B cell (primary cell): ENCODE measurements around the gene RNLS. TPM values are rescaled to one million over a fixed set of nuclear protein-coding genes. Genes with fewer than 3 reads are reported as not detected.
"Not testable (repeated sequence)": the region's sequence is repeated elsewhere in the genome, so short reads cannot be mapped to it uniquely, and the experiment has no call there.

Source experiments
- ATAC-seq: fragments of 200-7000 bp; cut with Tn5 transposase; one replicate; pipeline ENCODE4 v1.10.0; 2021; ENCODE audit warnings: low read depth, mild to moderate bottlenecking, moderate number of reproducible peaks, moderate library complexity
- CTCF ChIA-PET: fragments of 350-600 bp; sonication (Branson Sonifier 250); formaldehyde crosslinking; loops from one replicate; lab custom pipeline; 2021; ENCODE audit warnings: antibody characterized with exemption, inconsistent platforms; lab: Charles Lee
- POLR2A ChIA-PET: fragments of 350-600 bp; sonication (Branson Sonifier 250); formaldehyde crosslinking; loops from one replicate; lab custom pipeline; 2021; ENCODE audit warnings: antibody characterized with exemption; lab: Charles Lee
- DNase-seq: peaks from one replicate; pipeline ENCODE4 v3.0.0; 2013
- H2AFZ ChIP-seq: 2 replicates; pipeline ENCODE4 v1.6.1; 2012; ENCODE audit warnings: mild to moderate bottlenecking, low read depth, low read length; ENCODE audit not compliant: insufficient read depth, poor library complexity, severe bottlenecking
- H3K27ac ChIP-seq, 2 donors: 1 replicate in 1 of 2; 2 replicates in 1 of 2; pipeline ENCODE4 v1.5.1; 2012 to 2013; ENCODE audit warnings: low read length in 2 of 2, mild to moderate bottlenecking in 2 of 2, moderate library complexity in 1 of 2
- H3K27me3 ChIP-seq, 4 experiments: fragments of 200-600 bp in 1 of 4; sonication (generic) in 1 of 4; replicated peaks in 1 of 4; 1 replicate in 2 of 4; 2 replicates in 2 of 4; pipeline versions ENCODE4 v1.6.1 to v1.7.0; 2013 to 2016; ENCODE audit warnings: low read length in 3 of 4, mild to moderate bottlenecking in 2 of 4, mixed read lengths in 1 of 4, moderate library complexity in 1 of 4; ENCODE audit not compliant: insufficient read depth in 4 of 4, control insufficient read depth in 3 of 4; ENCODE audit errors: control extremely low read depth in 1 of 4
- H3K36me3 ChIP-seq, 2 experiments: replicated peaks in 1 of 2; 1 replicate in 1 of 2; 2 replicates in 1 of 2; pipeline versions ENCODE4 v1.6.1 to v1.7.1; 2013; ENCODE audit warnings: low read length in 1 of 2; ENCODE audit not compliant: insufficient read depth in 2 of 2, control insufficient read depth in 1 of 2; ENCODE audit errors: control extremely low read depth in 1 of 2, extremely low read depth in 1 of 2
- H3K4me1 ChIP-seq, 2 donors: fragments of 200-600 bp in 1 of 2; sonication (generic) in 1 of 2; 1 replicate in 1 of 2; 2 replicates in 1 of 2; pipeline versions ENCODE4 v1.5.1 to v1.6.1; 2013 to 2017; ENCODE audit warnings: low read length in 2 of 2; ENCODE audit not compliant: control insufficient read depth in 2 of 2, insufficient read depth in 2 of 2
- H3K4me2 ChIP-seq: replicated peaks from 2 replicates; pipeline ENCODE3; 2012; ENCODE audit warnings: mild to moderate bottlenecking, low read depth, low read length; ENCODE audit not compliant: poor library complexity, severe bottlenecking
- H3K4me3 ChIP-seq, 5 experiments: fragments of 200-600 bp in 1 of 5; sonication (generic) in 1 of 5; 1 replicate in 3 of 5; 2 replicates in 2 of 5; pipeline versions ENCODE4 v1.5.1 to v1.7.0; 2011 to 2016; ENCODE audit warnings: low read length in 4 of 5, mild to moderate bottlenecking in 4 of 5, low read depth in 2 of 5, control low read depth in 1 of 5, moderate library complexity in 1 of 5; ENCODE audit not compliant: insufficient read depth in 1 of 5; ENCODE audit errors: control extremely low read depth in 1 of 5, extremely low read depth in 1 of 5
- H3K79me2 ChIP-seq: fragments of 200-600 bp; sonication (generic); one replicate; pipeline ENCODE4 v1.6.0; 2016; ENCODE audit warnings: low read length; ENCODE audit not compliant: control insufficient read depth, insufficient read depth
- H3K9ac ChIP-seq: fragments of 200-600 bp; sonication (generic); 2 replicates; pipeline ENCODE4 v1.6.1; 2017; ENCODE audit warnings: mild to moderate bottlenecking, low read length, moderate library complexity
- H3K9me3 ChIP-seq, 3 donors: one replicate each; pipeline versions ENCODE4 v1.6.1 to v1.7.1; 2013; ENCODE audit warnings: low read length in 2 of 3; ENCODE audit not compliant: control insufficient read depth in 2 of 3, insufficient read depth in 1 of 3; ENCODE audit errors: control extremely low read depth in 1 of 3
- H4K20me1 ChIP-seq: 2 replicates; pipeline ENCODE4 v1.6.0; 2012; ENCODE audit warnings: mild to moderate bottlenecking, low read length; ENCODE audit not compliant: insufficient read depth, control insufficient read depth, poor library complexity, severe bottlenecking
- H3K27ac Mint-ChIP-seq: one replicate; pipeline ENCODE4 v1.8.0; 2021; ENCODE audit warnings: mixed read lengths
- H3K27me3 Mint-ChIP-seq: one replicate; pipeline ENCODE4 v1.8.0; 2021; ENCODE audit warnings: mixed read lengths
- H3K4me1 Mint-ChIP-seq: one replicate; pipeline ENCODE4 v1.8.0; 2021; ENCODE audit warnings: mixed read lengths
- H3K4me3 Mint-ChIP-seq: one replicate; pipeline ENCODE4 v1.8.0; 2021; ENCODE audit warnings: mixed read lengths
- H3K9me3 Mint-ChIP-seq: one replicate; pipeline ENCODE4 v1.8.0; 2022; ENCODE audit warnings: mixed read lengths; ENCODE audit not compliant: insufficient read depth
- CTCF ChIP-seq: fragments of 200-600 bp; IDR thresholded peaks from one replicate; pipeline ENCODE4 v1.8.0; 2022; ENCODE audit warnings: antibody characterized with exemption, mild to moderate bottlenecking
- EZH2 ChIP-seq: IDR thresholded peaks from 2 replicates; pipeline ENCODE4 v1.6.1; 2012; ENCODE audit warnings: borderline replicate concordance, low read depth, mild to moderate bottlenecking, moderate library complexity, low read length; ENCODE audit not compliant: insufficient read depth, poor library complexity, severe bottlenecking
- WGBS: methylation state at CpG from one replicate; pipeline ENCODE4 v1.1.5; 2013; ENCODE audit warnings: missing lambda C conversion rate; ENCODE audit not compliant: insufficient coverage; 5-methylcytosine and 5-hydroxymethylcytosine counted together
- intact Hi-C: fragments of 100-400 bp; cut with micrococcal nuclease; formaldehyde crosslinking; loops from one replicate; pipeline ENCODE4 v1.10.0; 2022
- polyA plus RNA-seq: library from polyadenylated mRNA; depleted of rRNA; stranded (reverse); fragments of >200 nt; gene quantifications from 2 replicates; pipeline ENCODE4 v1.2.3, GENCODE V29; 2012
- total RNA-seq, 2 donors: library from RNA; stranded (reverse); fragments of 120-200 nt in 1 of 2; gene quantifications; 1 replicate in 1 of 2; 2 replicates in 1 of 2; pipeline versions ENCODE4 v1.2.3 to v1.2.4, GENCODE V29; 2013 to 2022

Gene RNLS
- total and polyA plus RNA-seq, 2 donors (not counting 1 experiment from before 2014, with no cell fraction given) = 3.5 to 7.5 TPM

DNA sequence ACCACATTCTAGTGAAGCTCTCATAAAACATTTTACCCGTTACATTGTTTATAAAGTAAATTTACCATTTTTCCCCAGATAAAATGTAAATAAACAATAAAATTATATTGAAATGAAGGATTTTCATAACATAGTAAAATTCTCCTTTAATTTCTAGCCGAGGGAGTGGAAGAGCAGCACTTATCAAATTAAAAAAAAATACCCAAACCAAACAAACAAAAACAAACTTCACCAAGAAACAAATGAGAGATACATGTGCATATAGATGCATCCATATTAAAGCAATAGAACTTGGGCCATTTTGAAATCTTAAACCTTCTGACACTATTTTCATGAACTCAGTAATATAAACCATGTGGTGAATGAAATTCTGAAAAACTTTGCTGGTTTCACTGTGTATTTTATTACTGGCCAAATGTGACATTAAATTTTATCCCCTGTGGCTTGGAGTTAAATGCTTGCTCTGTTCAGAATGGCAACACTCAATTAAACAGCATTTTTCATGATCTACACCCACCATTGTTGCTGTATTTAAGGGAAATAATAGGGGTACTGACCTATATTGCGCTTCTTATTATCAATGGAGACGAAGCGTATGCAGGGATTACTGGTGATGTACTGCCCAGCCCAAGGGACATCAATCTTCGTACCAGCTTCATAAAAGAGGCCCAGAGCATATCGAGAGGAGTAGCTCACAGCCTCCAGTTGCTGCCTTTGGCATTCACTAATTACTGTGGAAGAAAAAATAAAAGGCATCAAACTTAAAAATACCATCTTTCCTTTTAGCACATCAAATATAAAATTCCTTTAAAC, 220.9 kb downstream of the RNLS start:
- Histone ChIP-seq H3K27ac (no peak overlapping the region), H3K4me1 (no peaks in the 10 kb centered on the region), H2AFZ (no peak overlapping the region), H3K4me3 (no peak overlapping the region), H4K20me1 (no peaks in the 10 kb centered on the region), H3K36me3 (no peaks in the 10 kb centered on the region), H3K27me3 (no peaks in the 10 kb centered on the region), H3K9ac (no peak overlapping the region), H3K4me2 (no peak overlapping the region), H3K79me2 (no peaks in the 10 kb centered on the region), H3K9me3 (no peaks in the 10 kb centered on the region)
- ChIA-PET POLR2A (no interaction called here), CTCF (no interaction called here)
- no peaks in the 10 kb centered on the region for H3K27me3 Mint-ChIP-seq
- H3K27ac Mint-ChIP-seq = no peak overlapping the region
- intact Hi-C loops = no loop called here
- H3K4me3 Mint-ChIP-seq = no peak overlapping the region
- no peaks in the 10 kb centered on the region for H3K9me3 Mint-ChIP-seq
- WGBS = 100% methylated on average over 4 of the region's 7 CpGs
- DNase-seq (no peak), ATAC-seq (no peak)
- no peak for TF ChIP-seq EZH2
- no peak for TF ChIP-seq CTCF
- H3K4me1 Mint-ChIP-seq = peaks cover 3% of the 10 kb centered on the region

- no peaks in the 10 kb centered on the region for H3K27me3 ChIP-seq
- DNase-seq (no peak), ATAC-seq (no peak)
- H3K9ac ChIP-seq = no peak overlapping the region
- no peaks in the 10 kb centered on the region for H3K4me1 ChIP-seq
- 100% methylated on average over 1 of the region's 2 CpGs for WGBS
- no peaks in the 10 kb centered on the region for H3K36me3 ChIP-seq
- H3K4me3 Mint-ChIP-seq = no peak overlapping the region
- H3K4me1 Mint-ChIP-seq = peaks cover 3% of the 10 kb centered on the region
- ChIA-PET POLR2A (no interaction called here), CTCF (interaction anchor here (1.4 kb wide), 1 partner anchor 27 kb away, joined by 4 read pairs; no protein-coding TSS in a partner anchor)
- no peaks in the 10 kb centered on the region for H3K79me2 ChIP-seq
- no peaks in the 10 kb centered on the region for H3K27me3 Mint-ChIP-seq
- no peak overlapping the region for H3K27ac Mint-ChIP-seq
- no peak overlapping the region for H2AFZ ChIP-seq
- H3K4me2 ChIP-seq = no peak overlapping the region
- H3K9me3 ChIP-seq = no peaks in the 10 kb centered on the region
- no peaks in the 10 kb centered on the region for H4K20me1 ChIP-seq
- no peak overlapping the region for H3K27ac ChIP-seq
- TF ChIP-seq CTCF = no peak
- no peak for TF ChIP-seq EZH2
- intact Hi-C loops = no loop called here
- H3K4me3 ChIP-seq = no peak overlapping the region
- H3K9me3 Mint-ChIP-seq = no peaks in the 10 kb centered on the region
Observed at GRCh38 chr10:88361494-88361893, 221.6 kb downstream of the RNLS start.

- H3K9me3 ChIP-seq, H3K9me3 Mint-ChIP-seq, H3K79me2 ChIP-seq, H3K36me3 ChIP-seq, CTCF ChIA-PET, H3K4me1 ChIP-seq, DNase-seq, H3K4me3 Mint-ChIP-seq, intact Hi-C loops, H3K4me2 ChIP-seq, POLR2A ChIA-PET, H3K27me3 Mint-ChIP-seq, H2AFZ ChIP-seq, H3K4me3 ChIP-seq, H3K9ac ChIP-seq, H3K4me1 Mint-ChIP-seq, H4K20me1 ChIP-seq, ATAC-seq, H3K27ac Mint-ChIP-seq, H3K27me3 ChIP-seq, H3K27ac ChIP-seq: not testable (repeated sequence)
- over 99% methylated on average over 12 of the region's 12 CpGs for WGBS
Observed at GRCh38 chr10:88355750-88356149, 227.4 kb downstream of the RNLS start.
